Heart left ventricle (tissue), 13 donors: Measurements from ENCODE around the gene DNAJC3.
"Not testable (repeated sequence)": the region's sequence is repeated elsewhere in the genome, so short reads cannot be mapped to it uniquely, and the experiment has no call there.

Experiments used
- POLR2A ChIP-seq, 2 donors: fragments of 450-650 bp; IDR thresholded peaks; one replicate each; pipeline ENCODE4 v1.6.1; 2017; ENCODE audit warnings: antibody characterized with exemption in 2 of 2, mild to moderate bottlenecking in 2 of 2, moderate library complexity in 2 of 2
- TF ChIP-seq, protein P1 (sequence below), 12 donors: fragments of 200-600 bp; sonication (generic) in 4 of 12; IDR thresholded peaks; one replicate each; pipeline versions ENCODE4 v1.5.0 to v1.8.0; 2018 to 2022; ENCODE audit warnings: antibody characterized with exemption in 12 of 12, mild to moderate bottlenecking in 5 of 12
- donor health status: ischemic (EF 13 %, LVEDD 7.1; RV severe dilation, severe dysfunction).
- donor health status: DM: no; HTN: yes; CAD: no.
- donor health status: DM: no; HTN: no; CAD: no.
- donor health status: ischemic (EF 25% LVEDD 6.9; RV normal size, moderate dysfunction).
- donor health status: ischemic (EF 25% LVEDD 5.7; RV mildly dilated, moderate dysfunction).
- donor health status: ischemic (EF 35%, LVEDD 5.7; RV mildly dilated, moderate dysfunction).
- donor health status: nonischemic (EF 11% LVEDD 7.7; RV severe dilation, severe dysfunction).
- donor health status: DM: yes; HTN: yes; CAD: no.
- donor health status: PGD.
- donor health status: ischemic (EF 29% LVEDD 5.4; RV normal size, mild dysfunction).
- donor health status: nonischemic (EF 23%, LVEDD 6.1; RV moderate dilation, normal function).

DNA sequence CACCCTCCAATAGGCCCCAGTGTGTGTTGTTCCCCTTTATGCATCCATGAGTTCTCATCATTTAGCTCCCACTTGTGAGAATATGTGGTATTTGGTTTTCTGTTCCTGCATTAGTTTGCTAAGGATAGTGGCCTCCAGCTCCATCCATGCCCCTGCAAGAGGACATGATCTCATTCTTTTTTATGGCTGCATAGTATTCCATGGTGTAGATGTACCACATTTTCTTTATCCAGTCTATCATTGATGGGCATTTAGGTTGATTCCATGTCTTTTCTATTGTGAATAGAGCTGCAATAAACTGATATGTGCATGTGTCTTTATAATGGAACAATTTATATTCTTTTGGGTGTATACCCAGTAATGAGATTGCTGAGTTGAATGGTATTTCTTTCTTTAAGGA lies 112.4 kb downstream of the DNAJC3 start:
- not testable (repeated sequence) for TF ChIP-seq POLR2A (IDR thresholded peaks at IDR 0.05)
- TF ChIP-seq, protein P1, sequence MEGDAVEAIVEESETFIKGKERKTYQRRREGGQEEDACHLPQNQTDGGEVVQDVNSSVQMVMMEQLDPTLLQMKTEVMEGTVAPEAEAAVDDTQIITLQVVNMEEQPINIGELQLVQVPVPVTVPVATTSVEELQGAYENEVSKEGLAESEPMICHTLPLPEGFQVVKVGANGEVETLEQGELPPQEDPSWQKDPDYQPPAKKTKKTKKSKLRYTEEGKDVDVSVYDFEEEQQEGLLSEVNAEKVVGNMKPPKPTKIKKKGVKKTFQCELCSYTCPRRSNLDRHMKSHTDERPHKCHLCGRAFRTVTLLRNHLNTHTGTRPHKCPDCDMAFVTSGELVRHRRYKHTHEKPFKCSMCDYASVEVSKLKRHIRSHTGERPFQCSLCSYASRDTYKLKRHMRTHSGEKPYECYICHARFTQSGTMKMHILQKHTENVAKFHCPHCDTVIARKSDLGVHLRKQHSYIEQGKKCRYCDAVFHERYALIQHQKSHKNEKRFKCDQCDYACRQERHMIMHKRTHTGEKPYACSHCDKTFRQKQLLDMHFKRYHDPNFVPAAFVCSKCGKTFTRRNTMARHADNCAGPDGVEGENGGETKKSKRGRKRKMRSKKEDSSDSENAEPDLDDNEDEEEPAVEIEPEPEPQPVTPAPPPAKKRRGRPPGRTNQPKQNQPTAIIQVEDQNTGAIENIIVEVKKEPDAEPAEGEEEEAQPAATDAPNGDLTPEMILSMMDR (IDR thresholded peaks at IDR 0.05): not testable (repeated sequence)
